Neutrophil (primary cell): ENCODE data around the gene MLXIP.

Experiments used
- H3K27ac ChIP-seq: fragments of 200-600 bp; sonication (generic); 2 replicates; pipeline ENCODE4 v1.5.1; 2016; ENCODE audit warnings: mild to moderate bottlenecking, moderate library complexity
- H3K27me3 ChIP-seq: fragments of 200-600 bp; sonication (generic); 2 replicates; pipeline ENCODE4 v1.6.0; 2016; ENCODE audit warnings: mild to moderate bottlenecking
- H3K36me3 ChIP-seq: fragments of 200-600 bp; sonication (generic); 2 replicates; pipeline ENCODE4 v1.5.1; 2017
- H3K4me1 ChIP-seq, 2 experiments: fragments of 200-600 bp in 1 of 2; sonication (generic) in 1 of 2; 1 replicate in 1 of 2; 2 replicates in 1 of 2; pipeline versions ENCODE4 v1.5.1 to v1.6.1; 2013 to 2016; ENCODE audit warnings: low read depth in 1 of 2, low read length in 1 of 2, mild to moderate bottlenecking in 1 of 2, moderate library complexity in 1 of 2; ENCODE audit not compliant: control insufficient read depth in 1 of 2, insufficient read depth in 1 of 2
- H3K4me3 ChIP-seq, 2 experiments: fragments of 200-600 bp in 1 of 2; sonication (generic) in 1 of 2; 1 replicate in 1 of 2; 2 replicates in 1 of 2; pipeline ENCODE4 v1.5.1; 2013 to 2016; ENCODE audit warnings: low read depth in 1 of 2, low read length in 1 of 2, mild to moderate bottlenecking in 1 of 2, moderate library complexity in 1 of 2
- H3K9me3 ChIP-seq: fragments of 200-600 bp; sonication (generic); 2 replicates; pipeline ENCODE4 v1.5.1; 2016
- CTCF ChIP-seq: fragments of 200-600 bp; sonication (generic); IDR thresholded peaks from 2 replicates; pipeline ENCODE4 v1.5.1; 2016; ENCODE audit warnings: antibody characterized with exemption

The MLXIP gene

GRCh38 chr12:122137681-122138080, 59.1 kb downstream of the MLXIP start:
- H3K4me3 ChIP-seq = no peak overlapping the region
- peaks cover 91% of the 10 kb centered on the region for H3K36me3 ChIP-seq
- H3K27me3 ChIP-seq = no peaks in the 10 kb centered on the region
- no peak for TF ChIP-seq CTCF
- H3K9me3 ChIP-seq = no peaks in the 10 kb centered on the region
- no peaks in the 10 kb centered on the region for H3K4me1 ChIP-seq
- no peak overlapping the region for H3K27ac ChIP-seq

- no peak overlapping the region for H3K4me3 ChIP-seq
- peaks cover 91% of the 10 kb centered on the region for H3K36me3 ChIP-seq
- H3K9me3 ChIP-seq = no peaks in the 10 kb centered on the region
- no peaks in the 10 kb centered on the region for H3K4me1 ChIP-seq
- H3K27me3 ChIP-seq = no peaks in the 10 kb centered on the region
- TF ChIP-seq CTCF = no peak
- no peak overlapping the region for H3K27ac ChIP-seq
These were observed 59.6 kb downstream of the MLXIP start for GRCh38 chr12:122138181-122138580.

GRCh38 chr12:122138616-122139015, 60.1 kb downstream of the MLXIP start:
- H3K4me3 ChIP-seq = no peak overlapping the region
- H3K27ac ChIP-seq = no peak overlapping the region
- no peaks in the 10 kb centered on the region for H3K27me3 ChIP-seq
- H3K36me3 ChIP-seq = peaks cover 91% of the 10 kb centered on the region
- no peaks in the 10 kb centered on the region for H3K9me3 ChIP-seq
- H3K4me1 ChIP-seq = no peaks in the 10 kb centered on the region
- TF ChIP-seq CTCF = no peak

GRCh38 chr12:122139266-122139665, 60.7 kb downstream of the MLXIP start:
- no peaks in the 10 kb centered on the region for H3K4me1 ChIP-seq
- H3K4me3 ChIP-seq = no peak overlapping the region
- H3K9me3 ChIP-seq = no peaks in the 10 kb centered on the region
- no peak for TF ChIP-seq CTCF
- H3K27ac ChIP-seq = no peak overlapping the region
- peaks cover 89% of the 10 kb centered on the region for H3K36me3 ChIP-seq
- no peaks in the 10 kb centered on the region for H3K27me3 ChIP-seq

GRCh38 chr12:122139941-122140340, 61.4 kb downstream of the MLXIP start:
- Histone ChIP-seq H3K36me3 (peaks cover 83% of the 10 kb centered on the region), H3K27ac (no peak overlapping the region), H3K9me3 (no peaks in the 10 kb centered on the region), H3K4me3 (no peak overlapping the region), H3K4me1 (no peaks in the 10 kb centered on the region), H3K27me3 (no peaks in the 10 kb centered on the region)
- TF ChIP-seq CTCF = no peak
